Activated T-cell treated with anti-CD3 and anti-CD28 coated beads, Interleukin-2, amount 50 U/mL, for 1 hour (primary cell): Measurements from ENCODE around the gene GINS2.

Source experiments
- DNase-seq: peaks from one replicate; pipeline ENCODE4 v3.0.0-alpha.2; 2020

GINS2 gene

DNA sequence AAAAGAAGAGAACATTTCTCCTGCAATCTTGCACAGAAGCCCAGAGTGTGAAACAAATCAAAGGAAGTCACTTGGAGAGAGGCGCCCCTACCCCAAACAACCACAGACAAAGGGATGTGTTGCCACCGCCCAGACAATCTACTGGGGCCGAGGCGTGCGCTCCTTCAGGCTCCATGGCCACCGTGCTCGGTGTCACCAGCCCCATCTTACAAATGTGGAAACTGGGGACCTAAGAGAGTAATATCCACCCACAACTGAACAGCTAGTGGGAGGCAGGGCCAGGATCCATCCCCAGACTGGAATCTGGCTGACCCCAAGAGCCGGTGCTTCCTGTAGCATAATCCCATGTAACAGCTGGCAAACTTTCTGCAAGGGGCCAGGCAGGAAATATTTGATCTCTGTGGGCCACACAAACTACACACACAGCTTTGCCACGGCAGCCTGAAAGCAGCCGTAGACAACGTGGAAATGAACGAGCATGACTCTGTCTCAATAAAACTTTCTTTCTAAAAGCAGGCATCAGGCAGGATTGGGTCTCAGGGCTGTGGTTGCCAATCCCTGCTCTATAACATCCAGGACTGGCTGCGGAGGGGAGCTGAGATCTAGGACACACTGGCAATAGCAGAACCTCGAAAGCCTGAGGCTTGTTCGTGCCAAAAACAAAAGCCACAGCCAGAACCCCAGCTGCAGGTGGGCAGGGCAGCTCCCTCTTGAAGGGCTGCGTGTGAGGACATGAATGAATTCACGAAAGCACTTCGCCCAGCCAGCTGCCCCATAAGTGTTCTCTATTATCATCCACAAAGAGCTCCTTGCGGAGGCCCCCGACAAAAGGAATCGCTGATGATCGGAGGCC lies 26.6 kb upstream of the GINS2 start:
- no peak for DNase-seq

DNA sequence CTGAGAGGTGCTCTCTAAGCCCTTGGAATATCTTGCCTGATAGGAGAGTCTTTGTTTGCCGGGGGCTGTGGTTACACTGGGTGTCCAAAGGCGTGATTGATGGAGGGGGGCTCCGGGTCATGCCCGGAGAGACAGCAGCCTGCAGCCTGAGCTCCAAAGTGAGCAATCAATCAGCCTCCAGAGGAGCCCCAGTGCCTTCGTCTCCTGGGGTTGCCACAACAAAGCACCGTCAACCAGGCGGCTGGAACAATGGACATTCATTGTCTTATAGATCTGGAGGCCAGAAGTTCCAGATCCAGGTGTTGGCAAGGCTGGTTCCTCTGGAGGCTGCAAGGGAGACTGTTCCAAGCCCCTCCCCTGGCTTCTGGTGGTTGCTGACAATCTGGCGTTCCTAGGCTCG lies 24.0 kb upstream of the GINS2 start:
- DNase-seq = no peak

DNA sequence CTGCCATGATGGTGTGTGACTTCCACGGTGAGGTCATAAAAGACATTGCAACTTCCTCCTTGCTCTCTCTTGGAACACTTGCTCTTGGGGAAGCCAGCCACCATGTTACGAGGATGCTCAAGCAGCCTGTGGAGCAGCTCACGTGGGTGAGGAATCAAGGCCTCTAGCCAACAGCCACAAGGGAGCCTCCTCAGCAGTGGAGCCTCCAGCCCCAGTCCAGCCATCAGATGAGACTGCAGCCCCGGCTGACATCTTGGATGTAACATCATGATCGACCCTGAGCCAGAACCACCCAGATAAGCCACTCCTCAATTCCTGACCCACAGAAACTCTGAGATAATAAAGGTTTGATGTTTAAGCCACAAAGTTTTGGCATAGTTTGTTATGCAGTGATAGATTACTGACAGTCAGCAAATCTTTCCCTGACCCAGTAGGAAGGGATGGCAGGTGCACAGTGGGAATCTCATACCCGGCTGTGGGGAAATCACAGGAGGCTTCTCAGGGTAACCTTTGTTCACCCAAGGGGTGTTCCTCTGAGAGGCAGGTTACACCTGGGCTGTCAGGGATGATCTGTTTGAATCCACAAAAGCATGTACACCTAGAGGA lies 23.3 kb upstream of the GINS2 start:
- DNase-seq = no peak

DNA sequence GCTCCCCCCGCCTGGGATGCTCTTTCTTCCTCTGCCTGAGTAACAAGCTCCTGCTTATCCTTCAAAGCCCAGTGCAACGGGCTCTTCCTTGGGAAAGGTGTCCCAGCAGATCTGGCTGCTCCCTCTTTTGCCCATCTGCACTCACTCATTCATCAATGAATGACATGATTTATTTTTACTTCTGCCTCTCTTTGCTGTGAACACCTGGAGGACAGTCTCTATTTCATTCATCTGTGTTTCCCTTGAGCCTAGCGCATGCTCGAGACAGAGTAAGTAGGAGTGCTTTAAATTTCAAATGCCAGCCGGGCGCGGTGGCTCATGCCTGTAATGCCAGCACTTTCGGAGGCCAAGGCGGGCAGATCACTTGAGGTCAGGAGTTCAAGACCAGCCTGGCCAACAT lies 22.0 kb upstream of the GINS2 start:
- no peak for DNase-seq

DNA sequence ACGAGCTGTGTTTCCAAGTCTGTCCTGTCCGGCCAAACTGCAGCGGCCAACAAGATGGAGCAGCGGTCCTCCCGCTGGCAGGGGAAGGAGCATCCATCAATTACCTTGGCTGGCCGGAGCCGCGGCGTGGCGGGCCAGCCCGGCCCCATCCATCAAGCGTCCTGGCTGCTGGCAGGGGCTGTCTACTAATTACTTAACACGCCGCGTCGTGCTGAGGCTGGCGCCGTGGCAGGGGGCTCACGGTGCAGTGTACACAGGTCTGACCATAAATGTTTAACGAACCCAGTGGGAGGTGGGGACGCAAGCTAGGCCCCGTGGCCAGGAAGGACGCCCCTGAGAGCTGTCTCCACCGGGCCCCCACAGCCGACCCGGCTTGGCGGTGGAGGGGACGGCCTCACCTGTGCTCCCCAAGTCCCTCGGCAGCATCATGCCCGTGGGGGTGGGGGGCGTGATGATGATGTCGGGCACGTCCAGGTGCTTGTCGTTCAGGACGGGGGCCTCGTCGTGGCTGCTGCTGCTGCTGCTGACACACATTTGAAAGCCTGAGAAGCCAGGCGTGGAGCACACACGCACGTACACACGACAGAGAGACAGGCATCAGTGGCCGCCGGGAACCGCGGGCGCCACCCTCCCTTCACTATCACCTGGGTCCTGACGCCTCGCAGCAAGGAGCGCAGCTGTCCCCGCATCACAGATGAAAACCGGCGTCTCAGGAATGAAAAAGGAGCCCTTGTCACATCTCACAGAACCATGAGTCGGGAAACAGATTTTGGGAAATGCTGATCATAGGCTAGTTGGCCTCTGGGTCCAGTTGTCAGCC lies 21.2 kb upstream of the GINS2 start:
- DNase-seq = no peak

DNA sequence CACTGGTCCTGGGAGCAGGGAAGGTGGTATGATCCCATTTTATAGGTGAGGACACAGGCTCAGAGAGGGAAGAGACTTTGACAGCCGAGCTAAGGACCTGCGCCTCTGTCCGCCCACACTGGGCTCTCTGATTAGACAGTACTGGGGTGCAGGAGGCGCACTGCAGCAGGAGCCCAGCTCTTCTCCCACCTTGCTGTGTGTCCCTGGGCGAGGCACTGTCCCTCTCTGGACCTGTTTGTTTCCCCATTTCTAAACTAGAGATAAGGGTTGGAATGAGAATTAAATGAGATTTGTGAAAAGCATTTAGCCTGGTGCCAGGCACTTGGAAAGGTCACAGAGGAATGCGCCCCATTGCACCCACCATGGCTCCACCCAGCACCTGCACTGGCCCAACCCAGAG lies 19.6 kb upstream of the GINS2 start:
- no peak for DNase-seq

DNA sequence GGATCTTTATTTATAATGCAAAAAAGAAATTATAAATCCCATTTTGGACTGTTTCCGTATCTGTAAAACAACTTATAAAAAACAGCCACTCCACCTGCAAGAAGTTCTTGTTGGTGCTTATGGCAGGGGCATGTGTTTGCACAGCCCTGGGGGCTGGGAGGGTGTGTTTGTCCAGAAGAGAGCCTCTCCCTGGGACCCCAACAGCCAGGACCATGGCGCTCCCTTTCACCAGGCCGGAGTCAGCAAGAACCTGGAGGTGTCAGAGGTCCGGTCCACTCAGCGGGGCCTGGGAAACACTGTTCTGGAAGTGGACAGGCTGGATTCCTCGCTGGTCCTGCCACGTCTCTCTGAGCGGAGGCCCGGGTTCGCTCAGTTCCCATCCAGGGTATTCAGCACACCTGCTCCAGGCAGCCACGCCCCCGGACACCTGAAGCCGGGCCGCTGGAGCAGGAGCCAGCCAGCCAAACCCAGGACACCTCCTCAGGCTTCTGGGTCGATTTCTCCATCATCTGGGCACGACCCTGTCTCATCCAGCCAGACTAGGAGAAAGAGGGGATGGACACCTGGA lies 18.9 kb upstream of the GINS2 start:
- DNase-seq = no peak

DNA sequence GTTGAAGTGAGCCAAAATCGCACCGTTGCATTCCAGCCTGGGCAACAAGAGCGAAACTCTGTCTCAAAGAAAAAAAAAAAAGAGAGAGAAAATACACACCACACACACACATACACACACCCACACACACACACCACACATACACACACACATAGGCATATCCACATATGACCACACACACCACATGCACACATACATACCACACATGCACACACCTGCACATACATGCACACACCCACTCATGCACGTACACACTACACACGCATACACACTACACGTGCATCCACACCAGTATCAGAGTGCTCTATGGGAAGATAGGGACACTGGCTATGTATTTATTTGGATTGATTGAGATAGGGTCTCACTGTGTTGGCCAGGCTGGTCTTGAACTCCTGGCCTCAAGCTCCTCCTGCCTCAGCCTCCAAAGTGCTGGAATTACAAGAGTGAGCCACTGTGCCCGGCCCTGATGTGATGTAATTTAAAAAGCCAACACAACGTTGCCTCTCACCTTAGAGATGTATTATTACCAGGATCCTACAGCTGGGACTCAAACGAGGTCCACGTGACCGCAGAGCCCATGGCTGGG lies 17.8 kb upstream of the GINS2 start:
- DNase-seq = no peak

DNA sequence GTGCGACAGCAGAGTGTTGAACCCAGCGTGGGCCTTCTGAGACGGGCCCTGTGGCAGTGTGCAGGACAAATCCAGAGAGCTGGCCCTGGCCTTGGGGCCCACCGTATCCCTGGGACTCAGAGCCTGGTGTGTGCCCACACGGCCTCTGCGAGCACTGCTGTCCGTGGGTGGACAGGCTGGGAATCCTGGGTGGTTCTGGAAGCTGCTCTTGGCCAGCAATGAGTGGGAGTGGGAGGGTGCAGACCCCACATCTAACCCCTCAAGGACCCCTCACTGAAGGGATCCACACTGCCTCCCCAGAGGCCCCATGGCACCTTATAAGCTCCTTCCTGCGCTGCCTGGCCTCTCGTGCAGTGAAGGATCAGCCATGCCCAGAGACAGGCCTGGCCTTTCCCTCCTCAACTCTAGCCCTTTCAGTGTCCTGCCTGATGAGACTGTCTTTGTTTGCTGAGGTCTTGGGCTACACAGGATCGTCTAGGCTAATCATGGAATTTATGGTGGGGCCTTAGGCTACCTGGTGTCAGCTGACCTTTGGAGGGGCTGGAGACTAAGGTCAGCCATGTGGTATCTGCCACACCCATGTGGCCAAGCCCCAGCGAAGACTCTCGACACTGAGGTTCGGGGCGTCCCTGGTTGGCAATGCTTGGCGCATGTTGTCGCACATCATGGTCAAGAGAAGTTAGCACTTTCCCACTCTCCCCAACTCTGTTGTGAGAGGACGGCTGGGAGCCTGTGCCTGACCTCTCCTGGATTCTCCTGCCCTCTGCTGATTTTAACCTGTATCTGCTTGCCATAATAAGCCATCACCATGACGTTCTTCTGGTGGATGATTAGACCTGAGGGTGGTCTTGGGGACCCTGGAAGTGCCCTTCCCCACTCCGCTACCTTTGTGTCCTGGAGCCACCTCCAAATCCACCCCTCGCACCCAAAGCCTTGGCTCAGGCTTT lies 16.4 kb upstream of the GINS2 start:
- DNase-seq = no peak

DNA sequence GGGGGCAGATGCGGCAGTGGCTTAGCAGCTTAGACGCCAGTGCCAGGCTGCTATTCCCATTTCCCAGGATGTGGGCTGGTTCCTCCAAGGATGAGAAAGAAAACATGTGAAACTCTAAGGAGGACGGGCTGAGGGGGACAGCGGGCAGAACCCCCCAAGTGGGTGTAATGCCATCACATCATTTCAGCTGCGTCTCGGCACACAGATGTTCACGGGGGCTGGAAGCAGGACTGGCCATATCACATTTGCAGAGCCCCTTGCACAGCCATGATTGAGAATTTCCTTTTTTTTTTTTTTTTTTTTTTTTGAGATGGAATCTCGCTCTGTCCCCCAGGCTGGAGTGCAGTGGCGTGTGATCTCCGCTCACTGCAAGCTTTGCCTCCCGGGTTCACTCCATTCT lies 15.3 kb upstream of the GINS2 start:
- DNase-seq = no peak

DNA sequence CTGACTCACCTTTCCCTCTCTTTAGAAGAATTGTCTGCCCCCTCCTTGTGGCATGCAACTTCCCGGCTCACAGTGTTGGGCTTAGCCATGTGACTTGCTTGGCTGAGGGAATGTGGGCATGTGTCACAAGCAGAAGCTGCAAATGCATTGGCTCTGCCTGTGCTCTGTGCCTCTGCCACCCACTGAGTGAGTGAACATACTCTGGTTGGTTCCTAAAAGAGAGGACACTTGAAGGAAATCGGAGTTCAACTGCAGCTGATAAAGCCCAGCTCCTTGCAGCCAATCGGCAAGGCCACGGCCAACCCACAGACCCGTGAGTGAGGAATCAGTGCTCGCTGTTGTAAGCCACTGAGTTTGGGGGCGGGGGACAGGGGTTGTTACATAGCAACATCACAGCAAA lies 10.9 kb upstream of the GINS2 start:
- no peak for DNase-seq

DNA sequence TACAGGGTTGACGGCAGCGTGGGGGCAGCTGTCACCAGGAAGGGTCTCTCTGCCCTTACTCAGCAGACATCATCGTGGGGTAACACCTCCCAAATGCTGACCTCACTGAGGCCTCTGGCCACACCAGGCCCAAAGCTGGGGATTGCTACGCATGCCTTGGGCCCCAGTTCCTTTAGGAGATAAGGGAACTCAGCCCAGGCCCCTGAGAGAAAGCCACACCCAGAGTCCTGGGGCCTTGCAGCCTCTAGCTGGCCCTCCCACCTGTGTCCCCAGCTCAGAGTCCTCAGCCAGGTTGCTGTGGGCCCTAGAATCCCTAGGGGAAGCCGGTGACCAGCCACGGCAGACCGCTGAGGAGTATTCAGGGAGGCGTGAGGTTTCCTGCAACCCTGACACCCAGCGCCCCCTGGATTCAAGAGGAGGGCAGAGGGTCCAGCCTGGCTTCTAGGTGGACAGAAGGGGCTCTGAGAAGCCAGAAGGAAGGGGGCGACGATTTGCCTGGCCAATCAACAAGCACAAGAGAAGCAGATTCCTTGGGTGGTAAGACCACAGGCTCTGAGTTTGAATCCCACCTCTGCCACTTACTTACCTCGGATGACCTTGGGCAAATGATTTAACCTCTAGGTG lies 10.3 kb upstream of the GINS2 start:
- no peak for DNase-seq

DNA sequence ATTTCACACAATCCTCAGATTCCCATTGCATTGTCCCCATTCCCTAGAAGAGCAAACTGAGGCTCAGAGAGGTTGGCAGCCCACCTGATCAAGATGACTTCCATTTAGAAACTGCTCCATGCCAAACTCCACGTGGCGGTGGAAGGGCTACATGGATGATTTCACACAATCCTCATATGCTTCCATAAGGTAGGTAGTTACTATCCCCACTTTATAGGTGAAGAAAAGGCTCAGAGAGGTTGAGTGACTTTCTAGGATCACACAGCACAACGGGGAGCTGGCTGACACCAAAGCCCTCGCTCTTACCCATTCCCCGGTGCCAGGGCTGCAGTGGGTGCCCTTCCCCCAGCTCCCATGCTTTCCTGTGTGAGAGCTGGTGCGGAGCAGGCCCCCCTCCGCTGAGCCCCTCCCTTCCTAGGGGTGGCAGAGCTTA lies 9.7 kb upstream of the GINS2 start:
- DNase-seq = no peak

DNA sequence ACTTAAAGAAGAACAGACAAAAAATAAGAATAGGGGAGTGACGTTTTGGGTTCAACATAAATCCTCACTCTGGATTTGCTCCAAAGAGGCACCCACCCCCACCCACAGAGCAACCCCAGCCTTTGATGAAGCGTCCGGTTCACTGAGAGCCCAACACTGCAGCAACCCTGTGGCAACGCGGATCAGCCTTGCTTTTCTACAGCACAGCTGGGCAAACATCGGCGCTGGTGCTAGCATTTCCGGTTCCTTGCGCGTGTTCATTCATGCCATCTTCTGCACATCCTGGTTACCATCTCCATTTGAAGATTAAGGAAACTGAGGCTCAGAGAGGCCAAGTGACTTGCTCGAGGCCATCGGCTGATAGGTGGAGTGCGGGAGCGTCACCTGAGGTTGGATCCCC lies 8.7 kb upstream of the GINS2 start:
- DNase-seq = no peak

DNA sequence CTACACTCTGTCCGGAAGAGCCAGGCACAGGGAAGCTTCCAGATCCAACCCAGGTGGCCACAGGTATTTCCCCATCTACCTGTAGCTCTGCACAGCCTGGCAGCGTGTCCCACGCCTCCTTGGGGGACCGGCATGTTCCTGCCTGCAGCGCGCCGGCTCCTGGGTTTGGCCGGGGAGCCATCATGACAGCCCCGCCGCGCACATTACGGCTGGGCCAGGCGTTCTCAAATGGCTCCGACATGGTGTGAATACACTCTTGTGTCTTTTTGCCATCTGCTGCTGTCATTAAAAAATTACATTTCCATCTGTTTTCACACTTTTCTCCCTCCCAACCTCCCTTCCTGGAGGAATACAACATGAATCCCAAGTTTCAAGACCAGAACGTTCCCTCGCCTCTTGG lies 8.0 kb upstream of the GINS2 start:
- DNase-seq = no peak

DNA sequence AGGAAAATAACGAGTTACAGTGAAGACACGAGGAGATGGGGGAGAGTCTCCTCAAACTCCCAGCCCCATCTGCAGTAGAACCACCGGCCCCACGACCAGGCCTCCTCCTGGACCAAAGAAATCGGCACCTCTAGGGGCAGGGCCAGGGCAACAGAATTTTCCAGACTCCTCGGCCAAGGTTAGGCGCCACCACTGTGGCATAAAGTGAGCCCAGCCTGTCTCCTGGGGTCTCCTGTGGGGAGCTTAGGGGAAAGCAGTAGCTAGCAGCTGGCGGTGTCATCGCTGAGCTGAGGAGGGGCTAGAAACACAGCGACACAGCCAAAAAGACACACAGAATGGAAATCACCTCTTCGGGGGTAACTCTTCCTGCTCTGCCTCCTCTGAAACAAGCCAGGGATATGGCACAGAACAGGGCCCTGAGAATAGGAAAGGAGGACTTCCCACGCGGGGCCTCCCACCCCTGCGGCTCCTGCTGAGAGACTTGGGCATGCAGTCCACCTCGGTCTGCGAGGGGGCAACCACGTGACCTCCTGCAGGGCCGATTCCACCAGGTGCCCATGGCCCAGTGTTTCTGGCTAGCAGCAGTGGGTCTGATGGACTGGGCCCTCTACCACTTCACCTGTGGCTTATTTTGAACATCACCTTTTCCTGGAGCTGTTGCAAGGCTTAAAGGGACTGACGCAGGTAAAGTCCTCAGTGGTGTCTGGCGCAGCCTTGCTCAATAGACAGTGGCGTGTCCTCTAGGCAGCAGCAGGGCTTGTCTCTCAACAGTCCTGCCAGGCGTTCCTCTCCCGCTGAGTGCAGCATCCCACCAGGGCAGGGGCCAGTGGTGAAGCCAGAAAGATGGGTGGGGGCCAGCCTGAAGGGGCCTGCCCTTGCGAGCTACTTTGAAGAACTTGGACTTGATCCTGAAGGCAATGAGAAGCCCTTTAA lies 6.7 kb upstream of the GINS2 start:
- DNase-seq = no peak

DNA sequence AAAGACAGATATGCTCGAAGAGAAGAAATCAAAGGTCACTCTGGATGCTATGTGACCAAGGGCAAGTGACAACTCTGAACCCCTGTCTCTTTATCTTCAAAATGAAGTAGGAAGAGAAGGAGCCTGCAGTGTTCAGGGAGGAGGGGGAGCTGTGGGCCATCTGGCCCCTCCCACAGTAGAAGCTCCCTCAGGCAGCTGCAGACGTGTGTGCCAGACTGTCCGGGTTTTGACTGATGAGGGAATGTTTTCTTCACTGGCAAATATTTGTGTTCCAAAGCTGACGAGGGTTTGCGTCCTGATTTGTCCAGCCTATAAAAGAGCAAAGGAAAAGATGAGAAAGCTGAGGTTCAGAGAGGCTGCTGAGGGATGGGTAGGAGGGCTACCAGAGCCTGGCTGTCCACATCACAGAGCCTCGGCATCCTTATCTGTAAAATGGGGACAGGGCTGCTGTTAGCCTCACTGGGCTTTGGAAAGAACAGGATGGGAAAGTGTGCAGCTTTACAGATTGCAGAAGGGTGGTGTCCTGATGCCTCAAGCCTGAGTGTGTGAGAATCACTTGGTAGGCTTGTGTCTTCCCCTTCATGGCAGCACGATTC lies 1.8 kb upstream of the GINS2 start:
- no peak for DNase-seq

DNA sequence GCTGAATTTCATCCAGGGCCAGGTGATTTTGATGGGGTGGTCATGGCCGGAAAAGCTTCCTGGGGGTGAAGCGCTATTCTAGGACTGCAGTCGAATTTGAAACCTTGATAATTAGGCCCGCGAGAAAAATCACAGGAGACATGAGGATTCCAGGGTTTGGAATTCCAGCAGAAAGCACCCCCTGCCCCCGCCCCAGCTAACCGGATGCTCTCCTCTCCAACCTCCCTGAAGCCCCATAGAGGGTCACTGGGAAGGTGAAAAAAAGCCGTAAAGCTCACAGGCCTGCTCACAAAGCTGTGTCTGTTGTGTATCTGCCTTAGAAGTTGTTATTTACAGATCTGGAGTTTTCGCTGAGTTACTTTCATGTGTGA lies 1.2 kb upstream of the GINS2 start:
- no peak for DNase-seq

DNA sequence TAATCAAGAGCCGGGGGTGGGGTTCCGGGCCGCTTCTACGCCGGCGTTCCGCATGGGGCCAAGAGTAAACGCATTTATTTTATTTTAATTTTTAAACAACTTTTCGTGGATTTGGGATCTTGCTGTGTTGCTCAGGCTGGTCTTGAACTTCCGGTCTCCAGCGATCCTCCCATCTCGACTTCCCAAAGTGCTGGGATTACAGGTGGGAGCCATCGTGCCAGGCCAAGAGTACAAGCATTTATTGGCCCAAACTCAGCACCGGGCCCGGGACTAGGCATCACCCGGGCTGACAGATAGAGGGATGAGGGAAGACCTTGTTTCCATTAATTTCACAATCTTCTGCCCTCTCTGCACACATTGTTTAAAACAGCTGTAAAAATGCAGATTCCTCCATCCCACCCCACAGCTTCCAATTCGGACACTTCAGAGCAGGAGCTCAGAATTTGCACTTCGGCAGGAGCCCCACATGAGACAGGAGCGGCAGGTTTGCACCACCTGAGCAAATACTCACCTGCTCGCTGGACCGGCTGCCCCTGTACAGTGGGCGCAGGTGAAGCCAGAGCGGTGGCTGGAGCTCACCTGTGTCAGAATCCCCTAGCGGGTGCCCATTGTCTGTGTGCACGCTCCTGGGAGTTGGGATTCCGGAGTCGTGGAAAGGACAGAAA lies 663 bp upstream of the GINS2 start:
- no peak for DNase-seq
